GM18519 (cell line): ENCODE results near the gene ADSL.
"Not testable (repeated sequence)": the region's sequence is repeated elsewhere in the genome, so short reads cannot be mapped to it uniquely, and the experiment has no call there.

ENCODE experiments used
- ATAC-seq: cut with Tn5 transposase; IDR thresholded peaks from one replicate; pipeline ENCODE4 v1.9.1; 2021; ENCODE audit warnings: mild to moderate bottlenecking, moderate library complexity; ENCODE audit not compliant: unreplicated experiment, low FRiP score

Gene ADSL

DNA sequence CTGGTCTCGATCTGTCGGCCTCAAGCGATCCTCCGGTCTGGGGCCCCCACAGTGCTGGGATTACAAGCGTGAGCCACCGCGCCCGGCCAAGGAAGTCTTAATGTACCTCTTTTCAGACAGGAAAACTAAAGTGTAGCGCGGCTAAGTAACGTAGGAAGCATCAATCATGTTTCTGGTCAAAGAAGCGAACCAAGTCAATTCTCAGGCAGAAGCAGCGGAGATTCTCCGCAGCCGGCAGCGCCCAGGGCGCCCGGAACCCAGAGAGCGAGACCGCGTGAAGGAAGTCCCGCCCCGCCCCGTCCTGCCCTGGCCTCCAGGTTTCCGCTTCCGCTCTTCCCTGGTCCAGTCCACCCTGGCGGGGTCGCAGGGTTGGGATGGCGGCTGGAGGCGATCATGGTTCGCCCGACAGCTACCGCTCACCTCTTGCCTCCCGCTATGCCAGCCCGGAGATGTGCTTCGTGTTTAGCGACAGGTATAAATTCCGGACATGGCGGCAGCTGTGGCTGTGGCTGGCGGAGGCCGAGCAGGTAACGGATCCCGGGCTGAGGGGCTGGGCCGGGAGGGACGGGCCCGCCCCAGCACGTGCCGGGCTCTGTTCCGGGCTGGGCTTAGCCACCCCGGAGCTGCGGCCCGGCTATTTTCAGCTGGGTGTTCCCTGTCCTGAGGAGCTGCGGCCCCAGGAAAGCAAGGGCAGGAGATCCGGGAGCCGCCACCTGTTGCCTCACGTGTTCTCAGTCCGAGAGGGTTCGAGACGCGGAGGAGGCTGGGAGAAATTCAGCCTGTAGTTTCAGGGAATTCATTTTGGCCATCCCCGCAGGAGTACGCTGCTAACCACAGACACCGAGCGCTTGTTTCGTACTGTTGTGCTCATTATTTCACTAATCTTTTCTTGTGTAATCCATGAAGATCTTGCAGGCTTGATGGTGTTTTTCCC, at the start of gene ADSL:
Gene ADSL (plus strand): TSS at position 316 of the 934 bp plus-strand sequence. CDS start 59 bp downstream, at position 375.
- ATAC-seq = no peak

DNA sequence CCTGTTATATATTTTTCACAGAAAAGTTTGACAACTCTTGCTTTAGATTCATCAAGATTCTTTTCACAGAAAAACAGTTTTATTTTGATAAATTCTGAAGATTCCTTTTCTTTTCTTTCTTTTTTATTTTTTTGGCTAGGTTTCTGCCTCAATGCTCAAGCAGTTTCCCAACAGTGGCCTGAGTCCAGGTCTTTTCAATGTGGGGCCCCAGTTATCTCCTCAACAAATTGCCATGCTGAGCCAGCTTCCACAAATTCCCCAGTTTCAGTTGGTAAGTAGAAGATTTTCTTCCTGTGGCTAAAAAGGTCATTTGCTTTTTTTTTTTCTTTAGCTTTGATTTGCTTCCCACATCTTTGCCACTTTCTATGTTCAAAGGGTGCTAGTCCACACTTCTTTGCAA, 46.0 kb upstream of the ADSL start:
- no peak for ATAC-seq

DNA sequence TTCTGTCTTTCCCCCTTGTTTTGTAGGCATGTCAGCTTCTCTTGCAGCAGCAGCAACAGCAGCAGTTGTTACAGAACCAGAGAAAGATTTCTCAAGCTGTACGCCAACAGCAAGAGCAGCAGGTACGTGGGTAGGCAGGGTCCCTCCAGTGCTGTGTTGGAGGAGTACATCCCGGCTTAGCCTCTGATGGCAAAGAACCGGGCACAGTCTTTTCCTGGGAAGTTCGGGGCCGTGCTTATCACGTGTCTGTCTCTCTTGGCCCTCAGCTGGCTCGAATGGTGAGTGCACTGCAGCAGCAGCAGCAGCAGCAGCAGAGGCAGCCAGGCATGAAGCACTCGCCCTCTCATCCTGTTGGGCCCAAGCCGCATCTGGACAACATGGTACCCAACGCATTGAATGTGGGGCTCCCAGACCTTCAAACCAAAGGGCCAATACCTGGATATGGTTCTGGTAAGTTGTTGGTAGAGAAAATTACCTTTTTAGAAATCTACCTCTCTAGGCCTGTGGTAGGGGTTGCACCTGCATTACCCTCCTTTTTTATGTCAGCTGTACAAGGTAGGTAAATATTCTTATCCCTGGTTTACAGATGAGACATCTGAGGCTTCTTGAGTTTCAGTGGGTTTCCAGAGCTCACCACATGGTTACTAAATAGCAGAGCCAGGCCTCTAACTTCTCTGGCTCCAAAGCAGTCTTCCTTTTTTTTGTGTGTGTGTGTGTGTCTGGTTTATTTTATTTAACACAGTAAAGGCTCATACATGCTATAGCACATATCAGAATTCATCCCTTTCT, 45.2 kb upstream of the ADSL start:
- no peak for ATAC-seq

DNA sequence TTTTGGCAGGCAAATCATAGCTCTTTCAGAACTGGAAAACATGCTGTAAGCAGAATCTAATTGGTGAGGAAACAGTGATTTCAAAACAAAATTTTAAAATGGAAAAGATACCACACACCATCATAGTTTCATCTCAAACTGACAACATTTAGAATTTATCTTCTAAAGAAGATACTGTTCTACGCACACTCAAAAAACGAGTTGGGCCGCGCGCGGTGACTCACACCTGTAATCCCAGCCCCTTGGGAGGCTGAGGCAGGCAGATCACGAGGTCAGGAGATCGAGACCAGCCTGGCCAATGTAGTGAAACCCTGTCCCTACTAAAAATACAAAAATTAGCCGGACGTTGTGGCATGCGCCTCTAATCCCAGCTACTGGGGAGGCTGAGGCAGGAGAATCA, 44.2 kb upstream of the ADSL start:
- no peak for ATAC-seq

DNA sequence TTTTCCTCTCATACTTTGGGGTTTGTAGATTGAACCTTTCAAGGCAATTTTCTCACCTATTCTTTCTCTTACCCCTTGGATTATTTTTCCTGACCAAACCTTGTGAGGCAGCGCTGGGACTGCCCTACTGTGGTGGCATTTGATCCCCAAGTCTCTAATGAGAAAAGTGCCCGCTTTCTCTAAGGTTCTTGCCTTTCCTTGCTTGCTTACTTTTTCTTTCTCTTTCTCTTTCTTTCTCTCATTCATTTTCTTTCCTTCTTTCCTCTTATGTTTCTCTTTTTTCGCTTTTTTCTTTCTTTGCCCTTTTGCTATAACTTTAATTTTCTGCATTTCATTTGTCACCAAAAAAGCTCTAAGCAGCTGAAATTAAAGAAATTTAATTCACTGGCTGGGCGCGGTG, 40.7 kb upstream of the ADSL start:
- ATAC-seq = no peak

DNA sequence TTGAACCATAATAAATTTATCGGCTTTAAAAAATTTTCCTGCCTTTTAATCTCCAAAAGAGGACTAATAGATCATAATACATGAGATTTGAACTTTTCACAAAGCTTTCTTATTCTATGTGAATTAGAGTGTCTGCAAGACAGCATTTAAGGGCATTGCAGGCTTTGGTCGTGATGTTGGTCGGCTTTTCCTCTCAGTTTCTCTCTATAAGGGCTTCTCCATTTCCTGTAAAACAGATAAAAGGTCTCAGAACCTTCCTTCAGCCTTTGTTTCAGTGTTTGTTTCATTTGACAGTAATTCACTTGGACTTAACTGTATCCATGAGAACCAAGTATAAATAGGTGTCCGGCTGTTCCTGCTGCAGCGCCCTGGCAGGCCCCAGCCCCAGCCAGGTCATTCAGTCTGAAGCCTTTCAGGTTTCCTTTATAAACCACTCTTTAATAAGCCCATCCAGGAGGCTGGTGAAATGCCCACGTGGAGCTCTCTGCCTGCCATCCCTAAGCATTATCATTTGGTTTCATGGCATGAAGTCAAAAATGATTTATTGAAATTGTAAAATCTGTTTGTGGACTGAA, 37.2 kb upstream of the ADSL start:
- ATAC-seq = no peak

DNA sequence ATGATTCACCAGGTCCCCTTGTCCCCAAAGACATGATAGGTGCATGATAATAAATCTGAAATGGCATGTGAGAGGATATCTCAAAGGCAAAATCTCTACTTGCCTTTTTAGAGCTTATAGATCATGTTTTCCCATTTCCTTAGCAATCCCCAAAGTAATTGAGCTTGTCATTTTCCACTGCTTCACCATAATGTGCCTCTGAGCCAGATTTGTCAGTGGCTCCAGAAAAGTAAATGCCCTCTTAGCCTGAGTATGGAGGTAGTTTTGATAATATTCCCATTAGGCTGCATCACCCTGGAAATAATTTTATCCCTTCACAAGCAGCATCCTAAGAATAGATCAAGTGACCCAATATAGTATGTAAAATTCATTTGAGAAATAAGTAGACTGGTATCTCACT, 36.7 kb upstream of the ADSL start:
- no peak for ATAC-seq

DNA sequence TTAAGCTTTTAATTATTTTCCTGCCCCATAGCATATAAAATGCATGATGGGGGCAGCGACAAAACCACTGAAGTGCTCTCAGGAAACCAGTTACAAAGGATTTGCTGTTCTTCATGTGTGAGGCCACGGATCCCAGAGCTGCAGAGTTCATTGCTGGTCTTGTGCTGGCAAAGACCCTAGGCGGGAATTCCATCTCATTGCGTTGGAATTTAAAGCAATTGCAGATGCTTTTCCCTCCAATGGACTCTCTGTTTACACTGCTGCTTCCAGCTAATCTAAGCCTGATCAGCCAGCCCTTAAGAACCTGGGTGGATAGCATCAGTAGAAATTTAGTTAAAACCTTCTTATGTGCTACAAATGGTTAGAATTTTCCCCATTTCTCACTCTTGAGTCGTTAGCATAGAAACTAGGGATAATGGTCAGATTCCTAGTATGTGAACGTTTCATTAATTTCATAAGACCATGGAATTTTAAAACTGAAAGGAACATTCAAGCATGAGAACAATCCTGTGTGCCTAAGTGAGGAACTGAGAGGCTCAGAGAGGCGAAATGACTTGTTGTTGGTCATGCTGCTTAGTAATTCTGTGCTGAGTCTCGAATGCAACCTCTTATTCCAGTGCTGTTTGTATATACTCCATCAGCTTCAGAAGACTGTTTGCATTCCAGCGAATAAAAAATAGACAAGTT, 36.1 kb upstream of the ADSL start:
- no peak for ATAC-seq

DNA sequence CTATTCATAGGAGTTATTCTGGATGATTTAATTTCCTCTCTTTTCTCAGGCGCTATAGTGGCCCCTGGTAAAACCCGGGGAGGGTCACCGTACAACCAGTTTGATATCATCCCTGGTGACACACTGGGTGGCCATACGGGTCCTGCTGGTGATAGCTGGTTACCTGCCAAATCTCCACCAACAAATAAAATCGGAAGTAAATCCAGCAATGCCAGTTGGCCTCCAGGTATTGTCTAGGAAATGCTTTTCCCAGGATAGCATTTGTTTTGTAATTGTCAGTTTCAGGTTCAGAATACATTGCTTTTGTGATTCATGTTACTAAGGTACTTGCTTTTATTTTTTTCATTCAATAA, 35.6 kb upstream of the ADSL start:
- no peak for ATAC-seq

DNA sequence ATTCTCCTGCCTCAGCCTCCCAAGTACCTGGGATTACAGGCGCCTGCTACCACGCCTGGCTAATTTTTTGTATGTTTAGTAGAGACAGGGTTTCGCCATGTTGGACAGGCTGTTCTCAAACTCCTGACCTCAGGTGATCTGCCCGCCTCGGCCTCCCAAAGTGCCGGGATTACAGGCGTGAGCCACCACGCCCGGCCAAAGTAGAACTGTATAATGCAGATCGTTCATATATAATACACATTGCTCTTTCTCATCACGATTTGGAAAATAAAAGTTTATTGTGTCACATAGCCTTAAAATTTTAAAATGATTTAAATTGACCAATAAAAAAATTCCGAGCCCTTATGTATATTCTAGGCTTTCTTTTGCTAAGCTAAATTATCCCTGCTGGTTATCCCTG, 34.7 kb upstream of the ADSL start:
- not testable (repeated sequence) for ATAC-seq

DNA sequence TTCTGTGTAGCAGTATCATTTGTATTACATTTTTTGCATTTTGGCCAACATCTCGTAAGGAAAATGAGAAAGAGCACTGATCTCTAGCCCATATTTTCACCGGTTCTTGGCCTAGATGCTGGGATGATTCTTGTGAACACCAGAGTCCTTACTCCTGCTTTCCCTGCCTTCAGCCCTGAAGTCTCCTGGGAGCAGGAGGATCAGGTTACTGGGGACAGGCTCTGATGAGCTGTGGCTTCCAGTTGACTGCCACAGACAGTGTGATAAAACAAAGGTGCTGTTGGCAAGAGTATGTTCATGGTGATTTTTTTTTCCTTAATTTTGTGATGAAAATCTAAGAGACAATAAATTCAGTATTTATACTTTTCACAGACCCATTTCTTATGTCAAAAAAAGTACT, 34.2 kb upstream of the ADSL start:
- ATAC-seq = no peak

DNA sequence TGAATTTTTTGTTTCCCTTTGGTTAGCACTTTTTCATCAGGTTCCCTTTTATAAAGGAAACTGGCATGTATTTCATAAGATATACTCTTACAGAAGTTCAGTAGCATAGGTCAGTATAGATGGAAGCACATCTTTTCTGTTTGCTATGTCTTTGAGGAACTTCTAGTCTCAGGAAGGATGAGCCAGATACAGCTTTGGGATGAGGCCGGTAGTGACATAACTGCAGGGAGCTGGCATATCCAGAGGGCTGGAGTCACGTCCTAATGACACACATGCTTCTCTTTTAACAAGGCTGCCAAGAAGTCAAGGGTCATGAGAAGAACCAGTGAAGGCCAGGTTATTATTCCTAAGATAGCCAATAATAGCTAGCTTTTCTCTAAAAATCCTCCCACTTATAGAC, 33.3 kb upstream of the ADSL start:
- ATAC-seq = no peak

DNA sequence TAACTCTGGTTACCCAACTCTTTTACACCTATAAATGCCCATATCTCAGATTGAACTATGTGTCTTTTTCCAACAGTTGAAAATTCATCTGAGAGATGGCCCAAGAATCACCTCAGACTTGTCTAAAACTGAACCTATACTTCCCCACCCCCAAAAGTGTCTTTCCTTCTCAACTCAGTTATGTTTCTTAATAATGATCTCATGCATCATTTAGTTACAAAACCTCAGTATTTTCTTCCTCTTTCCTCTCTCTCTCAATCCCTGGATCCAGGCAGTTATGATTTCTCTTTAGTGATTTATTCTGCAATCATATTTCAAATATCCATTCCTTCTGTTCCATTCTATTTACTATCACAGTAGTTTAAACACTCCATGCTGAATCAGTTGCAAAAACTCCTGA, 32.3 kb upstream of the ADSL start:
- no peak for ATAC-seq

DNA sequence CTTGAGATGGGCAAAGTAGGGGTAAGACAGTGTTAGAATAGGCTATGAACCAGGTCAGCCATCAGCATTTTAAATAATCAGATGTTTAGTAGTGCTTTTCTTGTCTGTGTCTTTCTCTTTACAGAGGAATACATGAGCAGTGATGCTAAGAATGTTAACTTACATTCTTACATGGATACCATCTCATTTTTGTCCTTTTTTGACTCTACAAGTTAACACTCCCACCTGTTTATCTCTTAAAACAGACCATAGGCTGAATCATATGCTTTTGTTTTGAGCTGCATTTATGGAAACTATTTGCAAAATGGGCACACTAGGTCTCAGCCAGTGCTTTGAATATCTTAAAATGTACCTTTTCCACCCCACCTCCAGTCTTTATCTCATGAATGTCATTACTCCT, 25.6 kb upstream of the ADSL start:
- no peak for ATAC-seq

DNA sequence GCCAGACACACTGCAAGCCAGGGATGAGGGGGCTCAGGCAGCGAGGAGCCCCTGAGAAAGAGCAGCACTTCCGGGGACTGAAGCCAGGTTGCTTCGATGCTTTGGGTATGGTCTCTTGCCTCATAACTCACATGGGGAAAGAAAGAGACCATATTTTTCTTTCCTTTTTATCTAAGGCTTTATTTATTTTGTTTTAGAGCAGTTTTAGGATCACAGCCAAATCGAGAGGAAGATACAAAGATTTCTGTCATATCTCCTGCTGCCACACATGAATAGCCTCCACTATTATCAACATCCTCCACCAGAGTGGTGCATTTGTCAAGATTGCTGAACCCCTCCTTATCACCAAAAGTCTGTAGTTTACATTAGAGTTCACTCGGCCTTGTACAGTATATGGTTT, 24.3 kb upstream of the ADSL start:
- ATAC-seq = no peak

DNA sequence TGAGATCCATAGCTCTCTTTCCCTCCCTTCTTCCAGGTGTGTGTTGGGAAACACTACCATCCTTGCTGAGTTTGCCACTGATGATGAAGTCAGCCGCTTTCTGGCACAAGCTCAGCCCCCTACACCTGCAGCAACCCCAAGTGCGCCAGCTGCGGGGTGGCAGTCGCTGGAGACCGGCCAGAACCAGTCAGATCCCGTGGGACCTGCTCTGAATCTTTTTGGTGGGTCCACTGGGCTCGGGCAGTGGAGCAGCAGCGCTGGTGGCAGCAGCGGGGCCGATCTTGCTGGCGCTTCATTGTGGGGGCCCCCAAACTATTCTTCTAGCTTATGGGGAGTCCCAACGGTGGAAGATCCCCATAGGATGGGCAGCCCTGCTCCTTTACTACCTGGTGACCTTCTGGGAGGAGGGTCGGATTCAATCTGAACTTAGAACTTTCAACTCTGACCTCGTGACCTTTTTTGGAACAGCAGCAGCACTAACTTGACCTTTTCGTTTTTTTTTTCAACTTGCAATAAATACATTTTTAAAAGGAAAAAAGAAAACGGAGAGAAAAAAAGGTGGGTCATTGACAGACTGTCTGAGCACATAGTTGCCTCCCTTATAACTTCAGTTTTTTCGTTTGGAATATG, 23.4 kb upstream of the ADSL start:
- ATAC-seq = no peak

DNA sequence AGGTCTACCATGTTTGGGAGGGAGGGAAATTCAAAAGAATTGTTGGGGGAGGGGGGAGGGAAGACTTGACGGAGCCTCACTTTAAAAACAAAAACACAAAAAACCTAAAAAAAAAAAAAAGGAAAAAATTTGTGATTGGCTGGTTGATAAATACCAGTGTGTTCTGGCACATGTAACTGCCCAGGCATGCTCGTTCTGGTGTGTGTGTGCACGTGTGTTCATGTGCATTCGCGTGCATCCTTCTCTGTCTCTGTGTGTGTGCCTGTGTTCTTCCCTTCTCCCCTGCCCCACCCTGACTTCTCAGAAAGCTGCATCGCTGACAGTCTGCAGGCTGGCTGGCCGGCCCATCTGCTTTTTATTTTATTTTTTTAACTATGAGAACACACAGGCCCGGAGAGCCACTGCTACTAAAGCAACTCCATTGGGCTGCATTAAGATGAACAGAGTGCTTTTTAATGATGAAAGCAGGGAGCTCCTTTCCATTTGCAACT, 22.6 kb upstream of the ADSL start:
- no peak for ATAC-seq

DNA sequence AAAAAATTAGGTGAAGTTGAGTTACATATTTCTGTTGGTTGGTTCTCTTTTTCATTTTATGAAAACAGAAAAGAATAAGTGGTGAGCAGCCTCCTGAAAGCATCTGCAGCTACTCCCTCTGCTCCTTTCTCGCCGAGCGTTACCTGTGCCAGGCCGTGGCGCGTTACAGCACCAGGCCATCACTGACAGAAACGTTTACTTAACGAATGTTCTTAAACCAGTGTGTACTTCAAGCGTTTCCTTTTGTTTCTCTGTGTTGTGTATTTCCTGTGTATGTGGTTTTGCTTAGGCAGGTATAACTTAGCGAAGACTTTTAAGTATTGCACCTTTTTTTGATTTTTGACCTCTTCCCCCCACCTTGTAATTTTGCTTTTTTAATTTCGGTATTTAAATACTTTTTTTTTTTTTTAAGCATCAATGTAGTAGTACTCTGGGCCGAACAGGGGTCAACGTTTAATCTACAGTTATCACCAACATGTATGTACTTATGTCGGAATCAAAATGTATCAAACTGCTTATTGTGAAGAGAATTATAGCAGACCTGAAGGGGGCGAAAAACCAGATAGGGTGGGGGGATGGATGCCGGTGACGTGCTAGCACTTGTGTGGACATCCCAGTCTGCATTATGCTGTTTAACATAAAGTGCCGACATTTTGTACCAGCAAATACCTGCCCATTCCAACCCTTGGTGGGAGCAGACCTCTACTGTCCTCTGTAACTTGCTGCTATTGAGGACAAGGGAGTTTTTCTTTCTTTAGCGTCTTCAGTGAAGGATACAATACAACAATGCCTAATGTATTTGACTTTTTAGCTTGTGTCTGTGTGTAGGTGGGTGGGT, 21.6 kb upstream of the ADSL start:
- ATAC-seq = no peak

DNA sequence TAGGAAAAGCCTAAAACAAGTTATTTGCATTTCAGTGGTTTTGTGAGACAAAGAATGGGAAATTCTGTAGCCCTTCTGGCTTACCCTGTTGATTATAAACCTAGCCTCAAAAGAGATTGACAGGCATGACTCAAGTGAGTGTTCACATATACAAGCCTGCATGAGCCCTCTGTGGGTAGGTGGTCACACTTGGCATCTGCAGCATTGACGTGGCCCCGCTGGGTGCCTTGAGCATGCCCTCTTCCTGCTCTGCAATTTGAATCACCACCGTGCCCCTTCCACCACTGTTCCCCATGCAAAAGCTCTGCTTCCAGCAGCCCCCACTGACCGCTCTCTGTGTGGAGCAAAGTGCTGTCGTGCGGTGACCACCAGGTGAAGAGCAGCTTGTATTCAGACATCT, 21.0 kb upstream of the ADSL start:
- no peak for ATAC-seq
